Inflammatory macrophage (primary cell): ENCODE results near the gene UMPS.
"Not testable (repeated sequence)": the region's sequence is repeated elsewhere in the genome, so short reads cannot be mapped to it uniquely, and the experiment has no call there.

Experiments
- DNase-seq, 2 donors: peaks; one replicate each; pipeline ENCODE4 v3.0.0-alpha.2; 2020 to 2022

Gene UMPS

DNA sequence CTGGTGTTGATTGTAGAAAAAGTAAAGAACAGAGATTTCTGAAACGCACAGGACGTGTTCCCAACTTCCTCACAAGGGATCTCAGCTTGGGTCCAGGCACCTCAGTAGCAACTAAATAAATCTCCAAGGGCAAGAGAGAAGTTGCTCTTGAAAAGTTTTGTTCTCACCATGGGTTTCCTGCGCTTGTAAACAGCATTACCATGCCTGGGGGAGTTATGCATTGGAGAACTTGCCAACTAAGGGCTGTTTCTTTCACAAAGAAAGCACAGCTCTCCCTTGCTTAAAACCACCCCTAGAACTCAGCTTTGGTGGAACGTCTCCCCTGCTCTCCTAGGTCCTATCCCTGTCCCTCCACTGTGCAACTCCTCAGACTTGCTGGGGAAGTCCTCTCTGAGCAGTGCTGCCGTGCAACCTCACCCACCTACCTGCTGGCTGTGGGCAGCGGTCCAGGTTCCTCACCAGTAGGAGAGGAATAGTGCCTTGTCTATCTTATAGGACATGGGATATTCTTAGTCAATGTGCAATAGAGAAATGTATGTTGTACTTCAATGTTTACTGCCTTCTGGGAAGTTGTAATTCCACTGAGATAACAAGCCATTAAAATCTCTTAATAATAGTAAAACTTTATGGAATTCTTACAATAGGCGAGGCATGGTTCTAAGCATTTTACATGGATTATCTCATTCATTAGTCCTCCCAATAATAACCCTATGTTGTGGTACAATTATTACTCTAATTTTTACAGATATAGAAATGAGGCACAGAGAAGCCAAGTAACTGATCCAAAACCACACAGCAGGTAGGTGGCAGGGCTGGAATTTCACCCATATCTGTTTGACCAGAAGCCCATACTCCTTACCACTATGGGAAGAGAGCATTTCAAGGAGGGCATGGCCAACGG lies 51.5 kb downstream of the UMPS start:
- no peak for DNase-seq

DNA sequence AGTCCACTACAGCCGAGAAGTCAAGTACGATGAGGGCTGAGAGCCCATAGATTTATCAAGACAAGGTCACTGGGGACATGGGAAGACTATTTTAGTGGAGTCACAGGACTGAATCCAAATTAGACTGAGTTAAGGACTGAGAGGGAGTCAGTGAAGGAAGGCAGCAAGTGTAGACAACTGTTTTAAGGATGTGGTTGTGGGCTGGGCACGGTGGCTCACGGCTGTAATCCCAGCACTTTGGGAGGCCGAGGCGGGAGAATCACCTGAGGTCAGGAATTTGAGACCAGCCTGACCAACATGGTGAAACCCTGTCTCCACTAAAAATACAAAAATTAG lies 52.1 kb downstream of the UMPS start:
- DNase-seq, result not testable (repeated sequence)

DNA sequence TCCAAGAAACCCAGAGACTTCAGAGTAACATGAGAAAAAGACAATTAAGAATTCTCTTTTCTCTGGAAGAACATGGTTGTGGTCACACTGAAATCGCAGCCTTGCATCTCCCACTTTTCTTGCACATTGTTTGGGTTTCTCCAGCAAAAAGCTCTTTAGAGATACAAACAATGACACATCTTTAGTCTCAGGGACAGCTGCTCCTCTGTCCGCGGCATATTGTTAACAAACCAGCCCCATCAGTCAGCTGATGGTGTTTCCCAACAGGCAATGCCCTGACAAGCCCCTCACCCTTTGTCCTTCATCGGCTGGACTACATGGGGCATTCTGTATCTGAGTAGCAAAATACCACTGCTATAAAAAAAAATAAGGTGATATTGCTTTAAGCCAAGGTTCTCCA lies 53.4 kb downstream of the UMPS start:
- no peak for DNase-seq

DNA sequence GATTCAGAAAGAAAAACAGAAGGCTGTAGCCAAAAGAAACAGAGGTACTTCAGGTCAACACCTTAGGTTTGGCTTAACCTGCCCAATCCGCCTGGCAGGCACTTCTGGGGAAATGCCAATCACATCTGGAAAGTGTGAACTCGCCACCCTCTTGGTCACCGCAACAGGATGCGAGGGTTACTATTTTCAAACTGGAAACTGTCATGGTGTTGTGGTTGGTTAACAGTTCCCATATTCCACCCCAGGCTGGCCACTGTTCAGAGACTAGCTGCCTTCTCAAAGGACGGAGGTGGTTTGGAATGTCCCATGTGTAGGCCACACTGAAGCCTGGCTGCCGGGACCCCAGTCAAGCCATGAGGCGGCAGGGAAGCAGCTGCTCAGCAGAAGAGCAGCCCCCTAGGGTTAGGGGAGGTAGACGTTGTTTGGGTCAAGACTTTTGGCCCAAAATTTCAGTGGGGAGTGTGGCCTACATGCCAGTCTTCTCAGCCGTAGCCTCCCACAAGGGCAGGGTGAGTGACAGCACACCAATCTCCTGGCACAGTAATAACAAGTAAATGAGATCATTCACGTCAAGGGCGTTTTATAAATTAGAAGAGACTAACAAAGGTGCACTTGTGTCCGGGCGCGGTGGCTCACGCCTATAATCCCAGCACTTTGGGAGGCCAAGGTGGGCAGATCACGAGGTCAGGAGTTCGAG lies 54.6 kb downstream of the UMPS start:
- DNase-seq, result peak in 1 of 2 donors; percentile 25

DNA sequence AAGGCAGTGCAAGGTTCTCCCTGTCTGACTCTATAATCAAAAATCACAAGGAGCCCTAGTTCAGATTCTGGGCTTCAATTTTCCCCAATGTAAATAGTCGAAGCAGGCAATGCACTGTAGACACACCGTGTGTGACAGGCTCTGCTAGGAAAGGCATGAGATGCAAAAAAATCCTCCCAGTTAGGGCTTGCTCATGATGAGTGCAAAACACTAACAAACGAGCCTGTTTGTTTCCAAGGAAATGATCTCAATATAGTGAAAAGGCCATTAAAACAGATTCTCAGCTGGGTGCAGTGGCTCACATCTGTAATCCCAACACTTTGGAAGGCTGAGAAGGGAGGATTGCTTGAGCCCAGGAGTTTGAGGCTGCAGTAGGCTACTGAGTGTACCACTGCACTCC lies 55.7 kb downstream of the UMPS start:
- no peak for DNase-seq

DNA sequence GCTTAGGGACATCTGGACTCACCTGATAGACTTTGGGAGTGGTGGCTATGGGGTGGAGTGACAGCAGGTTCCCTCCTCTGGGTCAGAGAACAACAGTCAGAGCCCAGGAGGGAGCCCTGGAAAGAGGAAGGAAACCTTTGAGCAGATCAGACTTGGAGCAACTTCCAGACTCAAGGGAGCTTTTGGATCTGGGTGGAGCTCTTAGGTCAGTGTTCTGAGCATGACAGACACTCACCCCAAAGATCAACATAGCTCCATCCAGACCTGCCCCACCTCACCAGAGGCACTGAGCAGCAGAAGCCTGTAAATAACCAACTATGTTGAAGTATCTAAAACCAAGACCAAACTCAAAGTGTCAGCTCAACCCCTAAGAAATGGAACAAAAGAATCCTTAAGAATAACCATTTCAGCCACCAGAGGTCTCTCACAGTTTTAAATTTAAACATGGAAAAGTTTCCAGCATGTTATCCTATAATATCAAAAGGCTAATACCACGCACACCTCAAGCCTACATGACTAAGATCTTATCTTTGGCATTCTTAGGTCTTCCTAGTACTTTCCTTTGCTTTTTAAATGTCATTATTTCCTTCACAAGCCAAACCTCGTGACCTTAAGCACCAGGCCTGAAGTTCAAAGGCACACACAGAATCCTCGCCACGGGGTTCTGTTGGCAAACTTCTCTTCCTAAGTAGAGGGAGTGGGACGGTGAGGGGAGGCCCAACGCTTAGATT lies 56.4 kb downstream of the UMPS start:
- peak in 1 of 2 donors; percentile 17 for DNase-seq

DNA sequence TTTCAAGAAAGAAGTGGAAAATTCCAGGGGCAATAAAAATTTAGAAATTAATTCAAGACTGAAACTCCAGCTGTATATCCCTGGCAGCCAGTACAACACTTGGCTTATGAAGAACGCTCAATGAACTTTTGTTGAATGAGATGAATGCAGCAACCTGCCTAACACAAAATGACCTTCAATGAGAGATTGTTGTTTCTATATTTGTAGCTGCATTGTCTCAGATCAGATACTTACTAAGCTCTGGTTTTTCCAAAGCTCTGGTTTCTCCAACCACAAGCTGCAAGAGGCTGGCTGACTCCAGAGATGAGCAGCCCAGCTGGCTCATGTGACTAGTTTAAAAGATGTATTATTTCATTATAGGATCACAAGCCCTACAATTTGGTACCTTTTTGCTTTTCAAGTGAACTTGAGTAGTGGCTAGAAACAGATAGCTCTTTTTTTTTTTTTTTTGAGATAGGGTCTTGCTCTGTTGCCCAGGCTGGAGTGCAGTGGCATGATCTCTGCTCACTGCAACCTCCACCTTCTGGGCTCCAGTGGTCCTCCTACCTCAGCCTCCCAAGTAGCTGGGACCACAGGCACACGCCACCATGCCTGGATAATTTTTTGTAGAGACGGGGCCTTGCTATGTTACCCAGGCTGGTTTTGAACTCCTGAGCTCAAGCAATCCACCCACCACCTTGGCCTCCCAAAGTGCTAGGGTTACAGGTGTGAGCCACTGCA lies 57.4 kb downstream of the UMPS start:
- no peak for DNase-seq

DNA sequence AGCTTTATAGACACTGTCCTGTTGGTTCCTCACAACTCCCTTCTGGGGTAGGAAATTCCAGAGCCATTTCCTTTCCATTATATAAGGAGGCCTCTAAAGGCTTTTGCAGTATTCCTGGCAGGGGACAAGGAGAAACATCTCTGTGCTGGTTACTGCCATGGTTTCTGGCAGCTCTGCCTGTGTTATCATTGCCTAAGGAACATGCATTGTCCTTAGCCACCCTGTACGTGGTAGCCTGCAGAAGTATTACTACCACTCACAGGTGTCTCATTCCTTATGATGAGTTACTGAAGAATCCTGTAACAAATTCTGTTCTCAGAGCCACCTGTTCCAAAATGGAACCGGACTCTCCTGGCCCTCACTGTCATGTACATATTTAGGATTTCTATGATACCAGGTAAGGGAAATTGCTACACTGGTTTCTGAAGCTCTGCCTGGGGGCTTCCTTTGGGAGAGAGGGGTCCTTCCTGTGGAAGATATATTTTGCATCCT lies 58.0 kb downstream of the UMPS start:
- DNase-seq, result no peak

DNA sequence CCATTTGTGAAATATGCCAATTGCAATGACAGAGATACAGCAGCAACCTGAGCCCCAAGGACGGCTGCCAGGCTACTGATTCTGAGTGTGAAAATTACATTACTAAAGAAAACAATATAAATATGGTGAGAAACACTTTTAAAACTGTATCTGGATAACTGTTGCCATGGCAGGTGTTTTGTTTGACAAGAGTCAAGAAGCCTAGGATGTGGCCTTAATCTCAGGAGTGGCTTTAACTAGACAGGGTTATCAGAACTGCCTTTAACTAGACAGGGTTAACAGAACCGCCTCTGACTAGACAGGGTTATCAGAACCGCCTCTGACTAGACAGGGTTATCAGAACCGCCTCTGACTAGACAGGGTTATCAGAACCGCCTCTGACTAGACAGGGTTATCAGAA lies 58.9 kb downstream of the UMPS start:
- not testable (repeated sequence) for DNase-seq

DNA sequence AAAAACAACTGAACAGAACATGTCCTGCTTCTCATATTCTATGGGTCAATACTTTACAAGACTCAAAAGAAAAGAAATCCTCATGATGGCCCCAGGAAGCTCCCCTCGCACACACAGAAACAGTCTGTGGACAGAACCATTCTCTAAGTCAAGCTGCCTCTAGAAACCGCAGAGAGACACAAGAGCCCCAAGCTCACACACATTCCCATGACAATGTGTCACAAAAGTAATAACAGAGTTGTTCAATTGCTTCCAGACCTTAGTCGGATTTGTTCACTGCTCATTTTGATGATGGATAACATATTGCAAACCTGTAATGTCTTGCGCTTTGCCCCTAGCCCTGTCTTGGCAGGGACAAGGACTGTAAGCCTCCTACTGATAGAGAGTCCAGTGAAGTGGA lies 60.9 kb downstream of the UMPS start:
- DNase-seq, result no peak

DNA sequence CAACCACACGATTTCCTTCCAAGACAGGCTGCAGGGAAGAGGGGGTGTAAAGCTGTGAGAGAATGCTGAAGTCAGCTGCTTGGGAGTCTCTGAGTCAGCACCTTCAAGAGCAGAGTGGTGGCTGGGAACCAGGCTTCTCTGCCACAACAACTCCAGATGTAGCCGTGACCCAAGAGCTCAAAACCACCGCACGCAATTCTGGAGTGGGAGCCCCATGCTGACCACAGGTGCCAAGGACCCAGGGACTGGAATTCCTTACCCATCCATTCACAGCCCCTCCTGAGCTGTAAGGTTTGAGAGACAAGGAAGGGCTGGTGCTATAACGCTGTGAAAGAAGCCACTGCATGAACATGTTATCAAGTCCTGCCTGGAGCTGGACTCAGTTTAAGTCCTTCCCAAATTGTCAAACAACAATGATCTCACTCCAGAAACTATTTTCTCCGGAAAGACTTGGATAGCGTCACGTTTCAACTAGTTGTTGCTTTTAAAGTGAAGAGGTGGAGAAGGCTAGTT lies 61.4 kb downstream of the UMPS start:
- DNase-seq, result peak in 1 of 2 donors; percentile 37

DNA sequence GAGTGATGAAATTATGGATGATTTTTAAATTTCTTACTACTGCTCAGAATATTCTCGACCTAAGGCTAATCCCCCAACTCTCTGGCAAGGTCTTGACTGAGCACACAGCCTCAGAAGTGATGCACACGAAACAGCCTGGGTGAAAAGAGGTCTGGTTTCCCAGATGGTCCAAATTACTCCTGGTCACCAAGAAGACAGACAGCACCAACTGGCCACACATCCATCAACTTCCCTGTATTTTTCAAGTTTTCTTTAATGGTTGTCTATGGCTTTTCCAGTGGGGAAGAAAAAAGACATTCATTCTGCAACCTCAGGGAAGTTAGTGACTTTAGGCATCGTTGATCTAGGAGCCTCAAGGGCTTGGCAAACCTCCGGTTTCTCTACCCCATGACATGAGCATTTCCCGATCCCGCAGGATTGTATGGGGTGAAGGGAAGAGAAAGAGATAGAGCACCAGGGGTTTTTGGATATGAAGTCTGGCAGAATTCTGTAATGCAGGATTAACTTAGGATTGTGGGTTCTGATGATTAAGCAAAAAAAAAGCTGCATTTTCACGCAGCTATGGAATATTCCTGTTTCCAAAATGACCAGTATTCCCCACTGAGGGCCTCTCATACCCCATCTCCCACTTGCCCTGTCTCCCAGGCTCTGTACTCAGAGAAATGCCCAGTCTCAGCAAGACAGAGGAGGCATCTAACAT lies 62.2 kb downstream of the UMPS start:
- no peak for DNase-seq

DNA sequence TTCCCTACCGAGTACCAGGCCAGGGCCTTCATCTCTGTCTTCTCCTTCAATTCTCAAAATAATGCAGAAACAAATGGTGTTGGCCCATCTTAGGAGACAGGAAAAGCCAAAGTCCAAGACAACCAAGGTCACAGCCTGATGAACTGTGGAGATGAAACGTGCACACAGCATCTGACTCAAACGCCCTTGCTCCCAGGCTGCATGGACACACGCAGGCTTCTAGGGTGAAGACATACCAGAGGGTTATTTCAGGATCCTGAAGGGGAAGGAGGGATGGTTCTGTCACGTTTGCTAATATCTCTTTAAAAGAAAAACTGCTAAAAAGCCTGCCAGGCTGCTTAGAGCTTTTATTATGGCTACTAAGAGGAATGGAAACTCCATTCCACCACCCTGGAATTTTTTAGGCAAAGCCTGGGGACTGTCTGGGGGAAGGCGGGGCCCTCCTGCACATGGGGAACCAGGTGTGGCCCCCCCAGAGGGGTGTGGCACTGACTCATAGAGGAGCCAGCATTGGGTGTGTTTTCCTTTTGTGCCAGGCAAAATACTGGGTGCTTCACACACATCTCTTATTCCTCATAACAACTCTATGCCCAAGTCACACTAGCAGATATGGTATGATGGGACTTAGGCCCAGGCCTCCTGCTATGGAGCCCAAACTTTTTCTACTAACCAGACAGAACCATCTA lies 62.9 kb downstream of the UMPS start:
- peak in 1 of 2 donors; percentile 33 for DNase-seq

DNA sequence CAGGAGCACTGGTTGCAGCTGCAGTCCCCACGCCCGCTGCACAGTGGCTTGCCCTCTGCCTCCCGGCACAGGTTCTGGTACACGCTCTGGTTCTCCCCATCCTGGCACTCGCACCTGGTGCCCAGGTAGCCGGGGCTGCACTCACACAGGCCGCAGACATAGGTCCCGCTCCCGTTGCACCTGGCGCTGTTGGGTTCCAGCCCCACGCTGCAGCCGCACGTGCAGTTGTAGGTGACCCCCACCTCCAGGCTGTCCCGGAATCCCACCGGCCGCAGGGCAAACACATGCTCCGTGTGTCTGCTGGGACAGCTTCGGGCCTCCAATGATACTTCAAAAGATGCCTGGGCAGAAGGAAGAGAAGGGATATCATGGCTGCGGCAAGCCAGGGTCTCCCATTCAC lies 66.2 kb downstream of the UMPS start:
- no peak for DNase-seq

DNA sequence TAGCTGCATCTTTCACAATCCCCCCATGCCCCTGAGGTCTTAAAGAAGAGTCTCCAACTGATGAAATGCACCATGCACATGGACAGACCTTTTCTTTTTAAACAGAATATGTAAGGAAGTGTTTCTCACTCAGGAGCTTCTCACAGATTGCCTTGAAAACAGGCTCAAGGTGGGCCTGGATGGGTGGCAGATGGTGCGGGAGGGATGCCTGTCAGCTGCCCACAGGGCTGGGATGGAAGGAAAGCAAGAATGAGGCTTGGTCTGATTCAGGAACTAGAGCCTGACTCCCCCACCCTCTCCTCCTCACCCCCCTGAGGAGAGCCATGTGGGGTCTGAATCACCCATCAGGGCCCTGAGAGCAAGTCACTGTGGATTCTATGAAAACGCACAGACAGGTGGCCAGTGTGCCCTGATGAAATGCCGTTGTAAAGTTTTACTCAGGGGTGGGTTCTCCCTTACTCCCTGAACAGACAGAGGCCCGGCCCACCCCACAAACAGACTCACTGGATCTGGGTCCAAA lies 67.2 kb downstream of the UMPS start:
- DNase-seq, result no peak
